CD8-positive, alpha-beta memory T cell (primary cell): Measurements from ENCODE around the gene DPM3. TPM values are rescaled to one million over a fixed set of nuclear protein-coding genes. Genes with fewer than 3 reads are reported as not detected.
"Not testable (repeated sequence)": the region's sequence is repeated elsewhere in the genome, so short reads cannot be mapped to it uniquely, and the experiment has no call there.

Experiments
- CTCF ChIA-PET: fragments of 350-600 bp; sonication (Branson Sonifier 250); formaldehyde crosslinking; loops from one replicate; lab custom pipeline; 2021; ENCODE audit warnings: antibody characterized with exemption; lab: Charles Lee
- POLR2A ChIA-PET: fragments of 350-600 bp; sonication (Branson Sonifier 250); formaldehyde crosslinking; loops from one replicate; lab custom pipeline; 2021; ENCODE audit warnings: antibody characterized with exemption; lab: Charles Lee
- DNase-seq, 5 donors: peaks; one replicate each; pipeline versions ENCODE4 v3.0.0 to v3.0.0-alpha.2; 2020 to 2022; ENCODE audit warnings: mixed read lengths in 1 of 5
- H3K27ac ChIP-seq: one replicate; pipeline ENCODE4 v1.7.0; 2013; ENCODE audit warnings: low read depth, mild to moderate bottlenecking, low read length, moderate library complexity
- H3K27me3 ChIP-seq: 2 replicates; pipeline ENCODE4 v1.7.0; 2013; ENCODE audit warnings: low read length, mild to moderate bottlenecking; ENCODE audit not compliant: insufficient read depth, poor library complexity, severe bottlenecking
- H3K36me3 ChIP-seq: 2 replicates; pipeline ENCODE4 v1.7.0; 2013; ENCODE audit warnings: mild to moderate bottlenecking, low read length, moderate library complexity; ENCODE audit not compliant: insufficient read depth
- H3K4me1 ChIP-seq: 2 replicates; pipeline ENCODE4 v1.7.0; 2013; ENCODE audit warnings: mild to moderate bottlenecking, low read length, moderate library complexity; ENCODE audit not compliant: insufficient read depth
- H3K4me3 ChIP-seq: 2 replicates; pipeline ENCODE4 v1.7.0; 2013; ENCODE audit warnings: mild to moderate bottlenecking, low read length
- H3K9me3 ChIP-seq: 2 replicates; pipeline ENCODE4 v1.7.0; 2013; ENCODE audit warnings: mild to moderate bottlenecking, low read length
- H3K27ac Mint-ChIP-seq, 8 donors: one replicate each; pipeline ENCODE4 v1.8.0; 2020 to 2021; ENCODE audit warnings: mixed read lengths in 8 of 8, mild to moderate bottlenecking in 6 of 8, inconsistent platforms in 3 of 8, moderate library complexity in 3 of 8
- H3K27me3 Mint-ChIP-seq, 2 donors: one replicate each; pipeline ENCODE4 v1.8.0; 2020 to 2021; ENCODE audit warnings: mixed read lengths in 2 of 2, mild to moderate bottlenecking in 1 of 2, moderate library complexity in 1 of 2
- H3K36me3 Mint-ChIP-seq, 3 donors: one replicate each; pipeline ENCODE4 v1.8.0; 2020 to 2021; ENCODE audit warnings: mixed read lengths in 3 of 3, inconsistent platforms in 1 of 3, mild to moderate bottlenecking in 1 of 3
- H3K4me1 Mint-ChIP-seq, 3 donors: one replicate each; pipeline ENCODE4 v1.8.0; 2020 to 2021; ENCODE audit warnings: mixed read lengths in 3 of 3, inconsistent platforms in 1 of 3, mild to moderate bottlenecking in 1 of 3
- H3K4me3 Mint-ChIP-seq, 7 donors: one replicate each; pipeline ENCODE4 v1.8.0; 2020 to 2021; ENCODE audit warnings: mixed read lengths in 7 of 7, mild to moderate bottlenecking in 6 of 7, moderate library complexity in 4 of 7, inconsistent platforms in 2 of 7
- H3K9me3 Mint-ChIP-seq, 5 donors: one replicate each; pipeline ENCODE4 v1.8.0; 2020 to 2022; ENCODE audit warnings: mixed read lengths in 5 of 5, mild to moderate bottlenecking in 3 of 5, moderate library complexity in 2 of 5, inconsistent platforms in 1 of 5
- polyA plus RNA-seq: library from polyadenylated mRNA; unstranded; fragments of 300-500 nt; fragmentation: Illumina TruSeq; gene quantifications from one replicate; pipeline ENCODE4 v1.2.3, GENCODE V29; 2021
- total RNA-seq, 2 experiments: library from RNA; stranded (reverse); gene quantifications; one replicate each; pipeline ENCODE4 v1.2.3, GENCODE V29; 2021

The DPM3 gene, protein sequence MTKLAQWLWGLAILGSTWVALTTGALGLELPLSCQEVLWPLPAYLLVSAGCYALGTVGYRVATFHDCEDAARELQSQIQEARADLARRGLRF
- 10 to 100 TPM; 38.9 to 40.9 TPM for total RNA-seq
- polyA plus RNA-seq: 120 TPM

GRCh38 chr1:155139895-155140629 is at the start of gene DPM3:
TSS of gene DPM3 (minus strand) at chr1:155140531. CDS start at chr1:155140240, 291 bp downstream.
- Mint-ChIP-seq H3K27me3 (peaks cover 6 to 7% of the 10 kb centered on the region in 2 donors), H3K4me3 (peak within 1 kb of the TSS; percentile 89 to 100 (median 98)), H3K9me3 (no peaks in the 10 kb centered on the region), H3K4me1 (peaks cover 36 to 48% (median 47%) of the 10 kb centered on the region in 3 donors), H3K27ac (peak within 1 kb of the TSS; percentile 82 to 98 (median 94)), H3K36me3 (peaks cover 0 to 20% (median 3%) of the 10 kb centered on the region in 3 donors)
- H3K27me3 ChIP-seq: no peaks in the 10 kb centered on the region
- DNase-seq: peak; percentile 77 to 90 (median 81)
- CTCF ChIA-PET: interaction anchor here (1.4 to 1.5 kb wide), 4 partner anchors 8 to 55 kb away, joined by 3 to 5 read pairs (median 4); partner anchors contain the start of gene KRTCAP2
- no peaks in the 10 kb centered on the region for H3K36me3 ChIP-seq
- H3K9me3 ChIP-seq: no peaks in the 10 kb centered on the region
- H3K4me3 ChIP-seq: peak within 1 kb of the TSS; percentile 90
- peak within 1 kb of the TSS; percentile 82 for H3K27ac ChIP-seq
- H3K4me1 ChIP-seq: peaks cover 21% of the 10 kb centered on the region
- POLR2A ChIA-PET: no interaction called here

DNA sequence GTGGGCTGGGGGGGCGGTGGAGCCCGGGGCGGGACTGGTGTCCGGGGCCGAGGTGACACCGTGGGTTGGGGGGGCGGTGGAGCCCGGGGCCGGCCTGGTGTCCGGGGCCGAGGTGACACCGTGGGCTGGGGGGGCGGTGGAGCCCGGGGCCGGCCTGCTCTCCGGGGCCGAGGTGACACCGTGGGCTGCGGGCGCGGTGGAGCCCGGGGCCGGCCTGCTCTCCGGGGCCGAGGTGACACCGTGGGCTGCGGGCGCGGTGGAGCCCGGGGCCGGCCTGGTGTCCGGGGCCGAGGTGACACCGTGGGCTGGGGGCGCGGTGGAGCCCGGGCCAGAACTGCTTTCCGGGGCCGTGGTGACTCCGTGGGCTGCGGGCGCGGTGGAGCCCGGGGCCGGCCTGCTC is 49.6 kb upstream of the DPM3 start:
- H3K27ac ChIP-seq, H3K36me3 ChIP-seq, H3K27ac Mint-ChIP-seq, H3K9me3 ChIP-seq, CTCF ChIA-PET, H3K4me3 Mint-ChIP-seq, POLR2A ChIA-PET, H3K27me3 ChIP-seq, H3K27me3 Mint-ChIP-seq, H3K9me3 Mint-ChIP-seq, H3K36me3 Mint-ChIP-seq, H3K4me3 ChIP-seq: not testable (repeated sequence)
- H3K4me1 Mint-ChIP-seq: peaks cover 28 to 37% (median 31%) of the 10 kb centered on the region in 3 donors
- peak in 1 of 5 donors; percentile 28 for DNase-seq
- peaks cover 24% of the 10 kb centered on the region for H3K4me1 ChIP-seq

- no peak overlapping the region for H3K4me3 ChIP-seq
- H3K27me3 ChIP-seq: no peaks in the 10 kb centered on the region
- H3K27ac ChIP-seq: no peak overlapping the region
- H3K36me3 Mint-ChIP-seq: peaks cover 0 to 4% (median 2%) of the 10 kb centered on the region in 3 donors
- peak overlapping the region in 5 of 7 donors; percentile 1 to 72 (median 21) for H3K4me3 Mint-ChIP-seq
- peaks cover 11% of the 10 kb centered on the region for H3K4me1 ChIP-seq
- POLR2A ChIA-PET: no interaction called here
- no peaks in the 10 kb centered on the region for H3K9me3 ChIP-seq
- DNase-seq: peak in 1 of 5 donors; percentile 37
- peak overlapping the region; percentile 30 to 95 (median 76) for H3K27ac Mint-ChIP-seq
- H3K36me3 ChIP-seq: no peaks in the 10 kb centered on the region
- CTCF ChIA-PET: interaction anchor here (1.0 kb wide), 1 partner anchor 39 kb away, joined by 3 read pairs; no protein-coding TSS in a partner anchor
- peaks cover 13 to 21% (median 15%) of the 10 kb centered on the region in 3 donors for H3K4me1 Mint-ChIP-seq
- no peaks in the 10 kb centered on the region for H3K9me3 Mint-ChIP-seq
- no peaks in the 10 kb centered on the region for H3K27me3 Mint-ChIP-seq
These were observed 47.9 kb upstream of the DPM3 start for GRCh38 chr1:155188268-155188667.

- peak in 1 of 5 donors; percentile 26 for DNase-seq
- CTCF ChIA-PET: interaction anchor here (1.0 kb wide), 1 partner anchor 40 kb away, joined by 3 read pairs; no protein-coding TSS in a partner anchor
- Mint-ChIP-seq H3K9me3 (no peaks in the 10 kb centered on the region), H3K36me3 (peaks cover 0 to 6% (median 3%) of the 10 kb centered on the region in 3 donors), H3K4me1 (peaks cover 8 to 13% (median 12%) of the 10 kb centered on the region in 3 donors), H3K27me3 (no peaks in the 10 kb centered on the region), H3K4me3 (peak overlapping the region in 2 of 7 donors; percentile 31 to 33), H3K27ac (peak overlapping the region in 2 of 8 donors; percentile 90 to 92)
- Histone ChIP-seq H3K27ac (no peak overlapping the region), H3K4me1 (peaks cover 5% of the 10 kb centered on the region), H3K4me3 (no peak overlapping the region), H3K27me3 (no peaks in the 10 kb centered on the region), H3K9me3 (no peaks in the 10 kb centered on the region), H3K36me3 (no peaks in the 10 kb centered on the region)
- POLR2A ChIA-PET: no interaction called here
These were observed 47.1 kb upstream of the DPM3 start for GRCh38 chr1:155187456-155187891.

DNA sequence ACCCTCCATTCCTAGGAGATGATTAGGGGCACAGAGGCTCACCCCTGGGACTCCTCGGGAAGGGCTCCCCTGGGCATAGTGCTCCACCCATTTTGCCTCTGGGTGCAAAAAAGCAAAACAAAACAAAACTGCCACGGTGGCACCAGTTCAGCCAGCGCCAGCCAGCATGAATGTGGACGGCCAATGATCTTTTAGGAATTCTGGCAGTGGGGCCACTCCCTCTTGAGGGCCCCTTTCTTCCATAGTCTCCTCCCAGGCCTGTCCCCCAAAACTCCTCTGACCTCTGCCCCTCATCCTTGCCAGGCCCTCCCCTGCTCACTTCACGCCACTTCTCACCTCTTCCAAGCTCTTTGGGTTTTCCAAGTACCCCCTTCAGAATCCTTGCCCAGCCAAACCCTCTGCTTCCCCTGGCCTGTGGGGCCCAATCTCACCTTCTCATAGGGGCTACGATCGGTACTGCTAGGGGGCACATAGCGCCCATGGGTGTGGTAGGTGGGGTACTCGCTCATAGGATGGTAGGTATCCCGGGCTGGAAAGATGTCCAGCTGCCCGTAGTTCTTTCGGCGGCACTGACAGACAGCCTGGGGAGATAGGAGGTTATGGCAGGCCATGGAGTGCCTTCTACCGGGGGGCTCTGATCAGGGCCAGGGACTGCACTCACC is 46.6 kb upstream of the DPM3 start:
- Mint-ChIP-seq H3K4me3 (peak overlapping the region in 2 of 7 donors; percentile 31 to 33), H3K27ac (peak overlapping the region in 2 of 8 donors; percentile 74 to 80), H3K36me3 (peaks cover 0 to 9% (median 3%) of the 10 kb centered on the region in 3 donors), H3K4me1 (peaks cover 5 to 7% (median 6%) of the 10 kb centered on the region in 3 donors), H3K27me3 (no peaks in the 10 kb centered on the region), H3K9me3 (no peaks in the 10 kb centered on the region)
- Histone ChIP-seq H3K4me1 (no peaks in the 10 kb centered on the region), H3K36me3 (no peaks in the 10 kb centered on the region), H3K27me3 (no peaks in the 10 kb centered on the region), H3K4me3 (no peak overlapping the region), H3K27ac (no peak overlapping the region), H3K9me3 (no peaks in the 10 kb centered on the region)
- ChIA-PET POLR2A (no interaction called here), CTCF (interaction anchor here (1.0 kb wide), 1 partner anchor 40 kb away, joined by 3 read pairs; no protein-coding TSS in a partner anchor)
- peak in 1 of 5 donors; percentile 43 for DNase-seq

DNA sequence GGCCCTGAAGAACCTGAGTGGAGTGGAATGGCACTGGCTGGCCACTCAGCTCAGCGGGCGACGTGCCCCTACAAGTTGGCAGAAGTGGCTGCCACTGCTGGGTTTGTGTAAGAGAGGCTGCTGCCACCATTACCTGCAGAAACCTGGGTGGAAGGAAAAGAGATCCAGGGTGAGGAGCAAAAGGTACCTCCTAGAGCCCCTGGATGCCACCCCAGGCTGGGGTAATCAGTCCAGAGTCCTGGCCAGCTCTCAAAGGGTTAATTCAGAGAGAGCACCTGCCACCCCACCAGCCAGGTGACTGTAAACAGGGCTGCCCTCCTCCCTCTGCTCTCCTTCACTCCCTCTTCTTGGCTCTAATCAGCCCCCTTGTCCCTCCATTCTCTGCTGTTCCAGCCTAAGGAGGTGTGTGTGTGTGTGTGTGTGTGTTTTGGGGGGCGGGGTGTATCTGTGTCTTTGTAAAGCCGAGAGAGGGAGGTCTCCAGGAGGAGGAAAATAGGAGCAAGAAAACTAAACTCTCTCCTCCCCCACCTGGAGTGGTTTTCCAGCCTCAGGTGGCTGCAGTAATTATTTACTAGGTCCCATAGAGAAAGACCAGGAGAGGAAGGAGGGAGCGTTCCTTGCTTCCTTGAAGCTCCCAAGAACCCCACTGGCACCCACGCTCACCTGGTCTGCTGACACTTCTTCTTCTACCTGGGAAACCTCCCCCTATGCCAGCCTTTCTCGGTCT is 45.9 kb upstream of the DPM3 start:
- ChIA-PET CTCF (interaction anchor here (1.1 kb wide), 1 partner anchor 13 kb away, joined by 4 read pairs; the partner anchor contains the start of gene KRTCAP2), POLR2A (no interaction called here)
- peaks cover 0 to 14% (median 3%) of the 10 kb centered on the region in 3 donors for H3K36me3 Mint-ChIP-seq
- H3K27ac Mint-ChIP-seq: no peak overlapping the region
- Histone ChIP-seq H3K9me3 (no peaks in the 10 kb centered on the region), H3K27me3 (no peaks in the 10 kb centered on the region), H3K36me3 (no peaks in the 10 kb centered on the region), H3K4me3 (no peak overlapping the region), H3K4me1 (no peaks in the 10 kb centered on the region), H3K27ac (no peak overlapping the region)
- H3K4me1 Mint-ChIP-seq: peaks cover 5 to 6% (median 6%) of the 10 kb centered on the region in 3 donors
- H3K27me3 Mint-ChIP-seq: no peaks in the 10 kb centered on the region
- peak in 1 of 5 donors; percentile 24 for DNase-seq
- no peaks in the 10 kb centered on the region for H3K9me3 Mint-ChIP-seq
- H3K4me3 Mint-ChIP-seq: no peak overlapping the region

DNA sequence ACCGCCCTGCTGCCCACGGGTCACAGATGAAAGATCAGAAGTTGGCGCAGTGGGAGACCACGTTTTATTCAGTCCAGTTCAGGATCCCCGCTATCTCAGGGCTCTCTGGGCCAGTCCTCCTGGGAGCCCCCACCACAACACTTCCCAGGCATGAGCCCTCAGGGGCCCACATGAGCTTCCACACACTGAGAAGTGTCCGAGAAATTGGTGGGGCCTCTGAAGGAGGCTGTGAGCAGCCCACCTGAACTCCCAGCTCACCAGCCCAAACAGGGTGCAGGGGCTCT is 45.4 kb upstream of the DPM3 start:
- no peak overlapping the region for H3K27ac Mint-ChIP-seq
- POLR2A ChIA-PET: no interaction called here

More for the DNA sequence above, 45.4 kb upstream of the DPM3 start:
- Mint-ChIP-seq H3K4me1 (peaks cover 5 to 6% (median 6%) of the 10 kb centered on the region in 3 donors), H3K9me3 (no peaks in the 10 kb centered on the region), H3K4me3 (no peak overlapping the region), H3K36me3 (peaks cover 0 to 15% (median 3%) of the 10 kb centered on the region in 3 donors), H3K27me3 (no peaks in the 10 kb centered on the region)
- DNase-seq: peak in 1 of 5 donors; percentile 6
- CTCF ChIA-PET: interaction anchor here (1.1 to 1.3 kb wide), 2 partner anchors 8 to 13 kb away, joined by 4 to 8 read pairs; partner anchors contain the start of gene KRTCAP2
- no peaks in the 10 kb centered on the region for H3K4me1 ChIP-seq
- H3K36me3 ChIP-seq: no peaks in the 10 kb centered on the region
- no peaks in the 10 kb centered on the region for H3K27me3 ChIP-seq
- no peak overlapping the region for H3K4me3 ChIP-seq
- no peaks in the 10 kb centered on the region for H3K9me3 ChIP-seq
- no peak overlapping the region for H3K27ac ChIP-seq
